ENCODE data around the gene LIMS1.

- TF ChIP-seq CTCF (IDR thresholded peaks at IDR 0.05) (no peak), SIN3A (IDR thresholded peaks at IDR 0.05; ENCODE audit: borderline replicate concordance, insufficient read depth, low read depth, low read length) (no peak)
Measured at GRCh38 chr2:108594982-108595464, 60.8 kb downstream of the LIMS1 start.
